Right forelimb (tissue), 1 donor: ENCODE measurements around the gene HNRNPLL.

Source experiments
- DNase-seq: peaks from one replicate; pipeline ENCODE4 v3.0.0-alpha.2; 2018

The HNRNPLL gene

GRCh38 chr2:38586931-38587330 is 15.8 kb downstream of the HNRNPLL start:
- no peak for DNase-seq

- no peak for DNase-seq
Measured at GRCh38 chr2:38584881-38585280, 17.8 kb downstream of the HNRNPLL start.

GRCh38 chr2:38583994-38584393 is 18.7 kb downstream of the HNRNPLL start:
- no peak for DNase-seq

- no peak for DNase-seq
Measured at GRCh38 chr2:38583524-38583923, 19.2 kb downstream of the HNRNPLL start.

- no peak for DNase-seq
Measured at GRCh38 chr2:38581193-38582147, 21.3 kb downstream of the HNRNPLL start.

GRCh38 chr2:38580115-38580636 is 22.6 kb downstream of the HNRNPLL start:
- DNase-seq, result no peak

- no peak for DNase-seq
Measured at GRCh38 chr2:38578832-38579231, 23.9 kb downstream of the HNRNPLL start.

GRCh38 chr2:38574278-38574677 is 28.4 kb downstream of the HNRNPLL start:
- no peak for DNase-seq

- DNase-seq, result no peak
Measured at GRCh38 chr2:38572167-38572566, 30.6 kb downstream of the HNRNPLL start.

- DNase-seq, result no peak
Measured at GRCh38 chr2:38571193-38571592, 31.5 kb downstream of the HNRNPLL start.

GRCh38 chr2:38568724-38569436 is 33.8 kb downstream of the HNRNPLL start:
- no peak for DNase-seq

GRCh38 chr2:38565333-38565732 is 37.4 kb downstream of the HNRNPLL start:
- DNase-seq, result no peak

- DNase-seq, result no peak
Measured at GRCh38 chr2:38561691-38562090, 41.0 kb downstream of the HNRNPLL start.

GRCh38 chr2:38560092-38560491 is 42.6 kb downstream of the HNRNPLL start:
- DNase-seq, result no peak

GRCh38 chr2:38557981-38558380 is 44.7 kb downstream of the HNRNPLL start:
- no peak for DNase-seq

- DNase-seq, result no peak
Measured at GRCh38 chr2:38557217-38557616, 45.5 kb downstream of the HNRNPLL start.

- no peak for DNase-seq
Measured at GRCh38 chr2:38556006-38556801, 46.5 kb downstream of the HNRNPLL start.

GRCh38 chr2:38554973-38555595 is 47.6 kb downstream of the HNRNPLL start:
- no peak for DNase-seq

GRCh38 chr2:38553554-38553953 is 49.2 kb downstream of the HNRNPLL start:
- DNase-seq, result no peak

GRCh38 chr2:38552259-38552658 is 50.5 kb downstream of the HNRNPLL start:
- DNase-seq, result no peak

GRCh38 chr2:38551746-38552145 is 51.0 kb downstream of the HNRNPLL start:
- no peak for DNase-seq

- no peak for DNase-seq
Measured at GRCh38 chr2:38551171-38551570, 51.6 kb downstream of the HNRNPLL start.
